Uterus (tissue), 4 donors: ENCODE data around the gene ALDH1A1. TPM values are rescaled to one million over a fixed set of nuclear protein-coding genes. Genes with fewer than 3 reads are reported as not detected.

Source experiments
- DNase-seq, 2 donors: peaks; one replicate each; pipeline ENCODE4 v3.0.0-alpha.2; 2019 to 2020
- H3K27ac ChIP-seq, 2 donors: fragments of 200-600 bp; sonication (generic); 1 replicate in 1 of 2; 2 replicates in 1 of 2; pipeline ENCODE4 v1.5.1; 2016 to 2018
- H3K27me3 ChIP-seq, 2 donors: fragments of 200-600 bp; sonication (generic); one replicate each; pipeline ENCODE4 v1.5.1; 2018 to 2019; ENCODE audit warnings: control low read depth in 1 of 2
- H3K36me3 ChIP-seq, 2 donors: fragments of 200-600 bp; sonication (generic); one replicate each; pipeline ENCODE4 v1.5.1; 2019; ENCODE audit warnings: control low read depth in 1 of 2
- H3K4me1 ChIP-seq, 2 donors: fragments of 200-600 bp; sonication (generic); one replicate each; pipeline ENCODE4 v1.5.1; 2018 to 2019; ENCODE audit warnings: control low read depth in 1 of 2
- H3K4me3 ChIP-seq, 2 donors: fragments of 200-600 bp; sonication (generic); 1 replicate in 1 of 2; 2 replicates in 1 of 2; pipeline ENCODE4 v1.5.1; 2018 to 2019; ENCODE audit warnings: mild to moderate bottlenecking in 1 of 2
- H3K9me3 ChIP-seq, 2 donors: fragments of 200-600 bp; sonication (generic); one replicate each; pipeline ENCODE4 v1.5.1; 2019; ENCODE audit warnings: control low read depth in 1 of 2
- POLR2A ChIP-seq, 2 donors: fragments of 450-650 bp; IDR thresholded peaks; one replicate each; pipeline ENCODE4 v1.6.1; 2016; ENCODE audit warnings: antibody characterized with exemption in 2 of 2, mild to moderate bottlenecking in 1 of 2, moderate library complexity in 1 of 2
- intact Hi-C: fragments of 100-400 bp; cut with DNase I; formaldehyde crosslinking; loops from one replicate; pipeline ENCODE4 v1.15.1; 2023; ENCODE audit warnings: low total_unique reads
- total RNA-seq, 4 donors: library from RNA; depleted of rRNA in 3 of 4; stranded (reverse); fragments of >200 nt in 3 of 4; gene quantifications; one replicate each; pipeline versions ENCODE4 v1.1.0 to v1.2.4, GENCODE V29; 2014 to 2023
- TF ChIP-seq, protein P1 (sequence below), 4 experiments: fragments of 200-600 bp in 2 of 4; fragments of 450-650 bp in 2 of 4; sonication (generic) in 2 of 4; IDR thresholded peaks; one replicate each; pipeline ENCODE4 v1.5.1; 2016 to 2019; ENCODE audit warnings: antibody characterized with exemption in 4 of 4, mild to moderate bottlenecking in 2 of 4, moderate library complexity in 1 of 4
- donor health status: DM: yes; HTN: yes; CAD: no.

The ALDH1A1 gene
- total RNA-seq, 4 donors from 2014 or later = 87.9 to 287 (median 166) TPM

DNA sequence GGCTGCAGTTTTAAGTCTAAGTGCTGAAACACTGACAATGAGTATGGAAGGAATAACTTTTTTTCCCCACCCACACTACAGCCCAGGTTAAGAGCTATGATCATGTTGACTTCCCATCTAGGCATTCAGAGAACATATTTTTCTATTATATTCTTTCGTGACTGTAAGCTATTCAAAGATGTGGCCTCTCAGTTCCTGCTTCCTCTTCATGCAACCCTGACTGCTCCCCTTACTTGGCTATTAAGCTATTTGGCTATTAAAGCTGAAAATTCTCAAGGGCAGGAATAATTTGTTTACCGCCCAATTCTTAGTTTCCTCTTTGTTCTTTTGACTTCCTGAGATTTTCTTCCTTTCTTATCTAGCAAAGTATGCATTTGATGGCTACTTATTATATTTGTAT lies 18.6 kb upstream of the ALDH1A1 start:
- no peaks in the 10 kb centered on the region for H3K9me3 ChIP-seq
- intact Hi-C loops = no loop called here
- H3K27ac ChIP-seq = no peak overlapping the region
- H3K36me3 ChIP-seq = no peaks in the 10 kb centered on the region
- no peaks in the 10 kb centered on the region for H3K27me3 ChIP-seq
- no peaks in the 10 kb centered on the region for H3K4me1 ChIP-seq
- DNase-seq = no peak
- H3K4me3 ChIP-seq = no peak overlapping the region
- no peak for TF ChIP-seq POLR2A (IDR thresholded peaks at IDR 0.05)
- TF ChIP-seq, protein P1, sequence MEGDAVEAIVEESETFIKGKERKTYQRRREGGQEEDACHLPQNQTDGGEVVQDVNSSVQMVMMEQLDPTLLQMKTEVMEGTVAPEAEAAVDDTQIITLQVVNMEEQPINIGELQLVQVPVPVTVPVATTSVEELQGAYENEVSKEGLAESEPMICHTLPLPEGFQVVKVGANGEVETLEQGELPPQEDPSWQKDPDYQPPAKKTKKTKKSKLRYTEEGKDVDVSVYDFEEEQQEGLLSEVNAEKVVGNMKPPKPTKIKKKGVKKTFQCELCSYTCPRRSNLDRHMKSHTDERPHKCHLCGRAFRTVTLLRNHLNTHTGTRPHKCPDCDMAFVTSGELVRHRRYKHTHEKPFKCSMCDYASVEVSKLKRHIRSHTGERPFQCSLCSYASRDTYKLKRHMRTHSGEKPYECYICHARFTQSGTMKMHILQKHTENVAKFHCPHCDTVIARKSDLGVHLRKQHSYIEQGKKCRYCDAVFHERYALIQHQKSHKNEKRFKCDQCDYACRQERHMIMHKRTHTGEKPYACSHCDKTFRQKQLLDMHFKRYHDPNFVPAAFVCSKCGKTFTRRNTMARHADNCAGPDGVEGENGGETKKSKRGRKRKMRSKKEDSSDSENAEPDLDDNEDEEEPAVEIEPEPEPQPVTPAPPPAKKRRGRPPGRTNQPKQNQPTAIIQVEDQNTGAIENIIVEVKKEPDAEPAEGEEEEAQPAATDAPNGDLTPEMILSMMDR (IDR thresholded peaks at IDR 0.05) = no peak

DNA sequence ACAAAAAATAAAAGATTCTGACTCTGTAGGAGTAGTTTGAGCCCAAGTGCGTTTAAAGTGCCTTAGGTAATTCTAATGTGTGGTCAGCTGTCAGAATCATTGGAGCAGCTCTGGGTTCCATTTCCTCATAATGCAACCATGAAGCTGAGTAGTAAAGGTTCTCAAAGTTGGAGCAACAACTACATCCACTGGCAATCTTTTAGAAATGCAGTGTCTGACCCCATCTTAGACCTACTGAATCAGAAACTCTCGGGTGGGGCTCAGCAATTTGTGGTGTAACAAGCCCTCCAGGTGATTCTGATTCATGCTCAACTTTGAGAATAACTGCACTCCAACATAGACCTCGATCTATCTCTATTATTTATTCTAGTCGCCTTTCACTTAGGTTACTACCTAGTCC lies 7.6 kb upstream of the ALDH1A1 start:
- H3K36me3 ChIP-seq = no peaks in the 10 kb centered on the region

DNA sequence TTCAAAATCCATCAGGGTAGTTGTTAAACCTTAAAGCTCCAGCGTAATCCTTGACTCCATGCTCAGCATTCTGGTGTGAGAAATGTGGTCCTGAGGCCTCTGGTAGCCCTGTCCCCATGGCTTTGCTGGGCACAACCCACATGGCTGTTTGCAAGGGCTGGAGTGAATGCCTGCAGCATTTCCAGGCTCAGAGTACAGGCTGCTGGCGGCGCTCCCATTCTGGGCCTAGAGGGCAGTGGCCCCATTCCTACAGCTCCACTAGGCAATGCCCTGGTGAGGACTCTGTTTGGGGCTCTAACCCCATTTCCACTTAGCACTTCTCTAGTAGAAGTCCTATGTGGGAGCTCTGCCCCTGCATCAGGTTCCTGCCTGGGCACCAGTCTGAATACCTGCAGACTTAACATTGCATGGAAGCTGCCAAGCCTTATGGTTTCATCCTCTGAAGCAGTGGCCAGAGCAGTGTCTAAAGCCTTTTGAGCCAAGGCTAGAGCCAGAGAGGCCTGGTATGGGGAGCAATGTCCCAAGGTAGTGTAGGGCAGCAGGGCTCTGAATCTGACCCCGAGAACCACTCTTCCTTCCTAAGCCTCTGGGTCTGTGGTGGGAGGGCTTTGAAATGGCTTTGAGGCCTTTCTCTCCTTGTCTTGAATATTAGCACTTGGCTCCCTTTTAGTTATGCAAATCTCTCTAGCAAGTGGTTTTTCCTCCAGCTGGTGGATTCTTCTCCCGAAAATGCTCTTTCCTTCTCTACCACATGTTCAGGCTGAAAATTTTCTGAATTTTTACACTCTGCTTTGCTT lies 5.8 kb upstream of the ALDH1A1 start:
- H3K27ac ChIP-seq = no peak overlapping the region
- no peak for DNase-seq
- TF ChIP-seq POLR2A (IDR thresholded peaks at IDR 0.05) = no peak
- TF ChIP-seq, protein P1 (IDR thresholded peaks at IDR 0.05) = no peak
- no peak overlapping the region for H3K4me3 ChIP-seq
- intact Hi-C loops = no loop called here
- no peaks in the 10 kb centered on the region for H3K36me3 ChIP-seq
- H3K9me3 ChIP-seq = no peaks in the 10 kb centered on the region
- H3K27me3 ChIP-seq = no peaks in the 10 kb centered on the region
- H3K4me1 ChIP-seq = no peaks in the 10 kb centered on the region

More for the DNA sequence above, 7.6 kb upstream of the ALDH1A1 start:
- intact Hi-C loops = no loop called here
- Histone ChIP-seq H3K4me1 (no peaks in the 10 kb centered on the region), H3K4me3 (no peak overlapping the region), H3K9me3 (no peaks in the 10 kb centered on the region), H3K27ac (no peak overlapping the region), H3K27me3 (no peaks in the 10 kb centered on the region)
- no peak for DNase-seq
- no peak for TF ChIP-seq POLR2A (IDR thresholded peaks at IDR 0.05)
- TF ChIP-seq, protein P1 (IDR thresholded peaks at IDR 0.05) = no peak

DNA sequence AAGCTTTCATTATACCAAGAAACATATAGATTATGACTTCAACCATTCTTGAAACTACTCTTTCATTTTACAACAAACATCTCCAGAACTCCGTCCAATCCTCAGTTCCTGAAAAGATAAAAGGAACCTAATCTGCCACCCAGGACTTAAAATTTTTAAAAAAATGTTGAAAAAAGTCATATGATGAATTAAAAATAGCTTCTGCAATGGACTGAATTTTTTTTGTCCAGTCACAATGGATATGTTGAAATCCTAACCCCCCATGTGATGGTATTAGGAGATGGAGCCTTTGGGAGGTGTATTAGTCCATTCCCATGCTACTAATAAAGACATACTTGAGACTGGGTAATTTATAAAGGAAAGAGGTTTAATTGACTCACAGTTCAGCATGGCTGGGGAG lies 2.7 kb upstream of the ALDH1A1 start:
- Histone ChIP-seq H3K36me3 (no peaks in the 10 kb centered on the region), H3K27me3 (no peaks in the 10 kb centered on the region), H3K4me1 (no peaks in the 10 kb centered on the region), H3K9me3 (no peaks in the 10 kb centered on the region), H3K4me3 (no peak overlapping the region), H3K27ac (peak overlapping the region; percentile 42 to 84)
- no peak for DNase-seq
- TF ChIP-seq, protein P1 (IDR thresholded peaks at IDR 0.05) = no peak
- TF ChIP-seq POLR2A (IDR thresholded peaks at IDR 0.05) = no peak
- intact Hi-C loops = no loop called here

DNA sequence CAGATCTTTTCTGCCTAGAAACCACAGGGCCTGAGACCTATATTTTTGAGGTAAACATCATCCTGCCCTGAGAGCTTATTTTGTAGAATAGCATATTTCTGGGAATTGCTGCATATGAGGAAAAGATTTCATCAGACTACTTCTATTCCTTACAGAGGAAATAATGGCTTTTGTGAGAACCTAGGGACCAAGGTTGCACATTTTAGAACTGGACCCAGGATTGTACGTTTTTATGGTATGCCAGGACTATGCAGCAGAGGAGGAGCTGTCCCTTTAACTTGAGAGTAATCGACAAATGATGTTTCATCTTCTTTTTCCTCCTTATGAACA lies 2.2 kb upstream of the ALDH1A1 start:
- no peak overlapping the region for H3K4me3 ChIP-seq
- H3K27ac ChIP-seq = peak overlapping the region; percentile 42 to 84
- intact Hi-C loops = no loop called here
- H3K4me1 ChIP-seq = no peaks in the 10 kb centered on the region
- TF ChIP-seq, protein P1 (IDR thresholded peaks at IDR 0.05) = no peak
- TF ChIP-seq POLR2A (IDR thresholded peaks at IDR 0.05) = no peak
- H3K27me3 ChIP-seq = no peaks in the 10 kb centered on the region
- no peaks in the 10 kb centered on the region for H3K9me3 ChIP-seq
- H3K36me3 ChIP-seq = no peaks in the 10 kb centered on the region
- DNase-seq = no peak
